SH-SY5Y (cell line): ENCODE results near the gene WNK1.

Experiments used
- GATA2 ChIP-seq: IDR thresholded peaks from 2 replicates; pipeline ENCODE4 v1.6.1; 2011; ENCODE audit warnings: mild to moderate bottlenecking, low read depth, low read length
- GATA3 ChIP-seq: IDR thresholded peaks from 2 replicates; pipeline ENCODE4 v1.6.1; 2011; ENCODE audit warnings: low read depth, mild to moderate bottlenecking, low read length, moderate library complexity

GRCh38 chr12:922285-922684 lies 169.9 kb downstream of the WNK1 start:
- TF ChIP-seq GATA2 (no peak), GATA3 (no peak)
